K562 (cell line): ENCODE results near the gene RGS17. TPM values are rescaled to one million over a fixed set of nuclear protein-coding genes. Genes with fewer than 3 reads are reported as not detected.

Source experiments
- EWSR1 ChIP-seq: fragments of 450-650 bp; IDR thresholded peaks from 2 replicates; pipeline ENCODE4 v1.6.1; 2018; ENCODE audit warnings: borderline replicate concordance, mild to moderate bottlenecking, low read depth, moderate library complexity; ENCODE audit not compliant: partially characterized antibody
- KDM2B ChIP-seq: fragments of 250-450 bp; sonication (Bioruptor Pico); IDR thresholded peaks from 2 replicates; pipeline ENCODE4 v1.8.0; 2021; ENCODE audit warnings: mild to moderate bottlenecking, moderate library complexity
- KDM5B ChIP-seq: fragments of 200-600 bp; sonication (generic); IDR thresholded peaks from 2 replicates; pipeline ENCODE4 v1.6.1; 2012; ENCODE audit warnings: low read depth, mild to moderate bottlenecking, moderate library complexity, low read length, control low read depth, inconsistent platforms; ENCODE audit not compliant: insufficient replicate concordance
- L3MBTL2 ChIP-seq: fragments of 450-650 bp; IDR thresholded peaks from 2 replicates; pipeline ENCODE4 v1.6.1; 2016; ENCODE audit warnings: mild to moderate bottlenecking, moderate library complexity
- POLR2G ChIP-seq: fragments of 200-400 bp; formaldehyde crosslinking; IDR thresholded peaks from 2 replicates; pipeline ENCODE4 v1.6.1; 2017; ENCODE audit warnings: low read depth, mild to moderate bottlenecking, antibody characterized with exemption, low read length, moderate library complexity
- SIRT6 ChIP-seq: IDR thresholded peaks from one replicate; pipeline ENCODE4 v1.6.1; 2012; ENCODE audit warnings: low read depth, mild to moderate bottlenecking, control low read depth, inconsistent platforms, low read length, moderate library complexity
- SRF ChIP-seq, 2 experiments: fragments of 250-450, 450-650 bp in 1 of 2; sonication (Bioruptor Pico) in 1 of 2; sonication (generic) in 1 of 2; formaldehyde crosslinking; IDR thresholded peaks; 2 replicates each; pipeline versions ENCODE4 v1.5.0 to v1.5.1; 2020 to 2022; ENCODE audit warnings: mild to moderate bottlenecking in 1 of 2, missing genetic modification reagents in 1 of 2
- ZC3H11A ChIP-seq: IDR thresholded peaks from 2 replicates; pipeline ENCODE4 v1.6.1; 2012; ENCODE audit warnings: low read depth, low read length, improper control_type of control experiment
- ZNF24 ChIP-seq: fragments of 450-650 bp; IDR thresholded peaks from 2 replicates; pipeline ENCODE4 v1.6.1; 2016
- ZNF583 ChIP-seq: fragments of 250-450 bp; sonication (Bioruptor Pico); IDR thresholded peaks from 2 replicates; pipeline ENCODE4 v1.4.0; 2020
- ZNF766 ChIP-seq: fragments of 200-800 bp; sonication (Bioruptor generic); conservative IDR thresholded peaks from 2 replicates; pipeline ENCODE4 v1.6.1; 2016; ENCODE audit warnings: missing genetic modification characterization, missing compliant biosample characterization
- polyA plus RNA-seq, 8 experiments: library from polyadenylated mRNA; depleted of rRNA in 4 of 8; stranded (reverse) in 5 of 8; unstranded in 3 of 8; fragments of >200 nt; fragmentation: Nextera tagmentation in 2 of 8; fragmentation: Illumina TruSeq in 1 of 8; extraction: Ambion mirVana in 2 of 8; extraction: Trizol in 1 of 8; gene quantifications; 2 replicates each; pipeline versions ENCODE4 v1.2.1 to v1.2.3, GENCODE V29; 2011 to 2014; ENCODE audit warnings: inconsistent platforms in 1 of 8, missing spikeins in 1 of 8
- total RNA-seq, 7 experiments: library from RNA; depleted of rRNA in 6 of 7; stranded (reverse); fragments of >200 nt in 6 of 7; fragmentation: Illumina TruSeq in 2 of 7; extraction: Trizol in 2 of 7; gene quantifications; 2 replicates each; pipeline versions ENCODE4 v1.2.1 to v1.2.3, GENCODE V29; 2011 to 2021; ENCODE audit warnings: low replicate concordance in 1 of 7

RGS17 gene
- total and polyA plus RNA-seq, 9 of the 15 experiments (the other 6 are each of a cell fraction or from before 2014, with no cell fraction given), result 0.01 to 0.14 (median 0.08) TPM; not detected in 6

GRCh38 chr6:153002613-153003365 lies 128.3 kb downstream of the RGS17 start, which contains the start of gene MTRF1L (continued):
- TF ChIP-seq EWSR1, result no peak
- TF ChIP-seq KDM2B (CRISPR knock-in tag), result no peak
- no peak for TF ChIP-seq ZC3H11A
- peak; percentile 71; the same call in 1 of the 2 replicates for TF ChIP-seq ZNF766 (CRISPR knock-in tag)
- TF ChIP-seq SRF (CRISPR knock-in tag; IDR thresholded peaks at IDR 0.05), result peak in 1 of 2 experiments; percentile 79; a peak in 1 of 4 replicates
- TF ChIP-seq KDM5B, result no peak
- peak; percentile 90 for TF ChIP-seq POLR2G
- TF ChIP-seq L3MBTL2, result peak; percentile 73; the same call in 1 of the 2 replicates
- no peak for TF ChIP-seq ZNF583 (CRISPR knock-in tag)
- TF ChIP-seq SIRT6, result no peak
- no peak for TF ChIP-seq ZNF24
